Measurements from ENCODE around the gene DMXL2.

Gene DMXL2

GRCh38 chr15:51401872-51402517, 220.6 kb downstream of the DMXL2 start:
- DNase-seq, result no peak

DNA sequence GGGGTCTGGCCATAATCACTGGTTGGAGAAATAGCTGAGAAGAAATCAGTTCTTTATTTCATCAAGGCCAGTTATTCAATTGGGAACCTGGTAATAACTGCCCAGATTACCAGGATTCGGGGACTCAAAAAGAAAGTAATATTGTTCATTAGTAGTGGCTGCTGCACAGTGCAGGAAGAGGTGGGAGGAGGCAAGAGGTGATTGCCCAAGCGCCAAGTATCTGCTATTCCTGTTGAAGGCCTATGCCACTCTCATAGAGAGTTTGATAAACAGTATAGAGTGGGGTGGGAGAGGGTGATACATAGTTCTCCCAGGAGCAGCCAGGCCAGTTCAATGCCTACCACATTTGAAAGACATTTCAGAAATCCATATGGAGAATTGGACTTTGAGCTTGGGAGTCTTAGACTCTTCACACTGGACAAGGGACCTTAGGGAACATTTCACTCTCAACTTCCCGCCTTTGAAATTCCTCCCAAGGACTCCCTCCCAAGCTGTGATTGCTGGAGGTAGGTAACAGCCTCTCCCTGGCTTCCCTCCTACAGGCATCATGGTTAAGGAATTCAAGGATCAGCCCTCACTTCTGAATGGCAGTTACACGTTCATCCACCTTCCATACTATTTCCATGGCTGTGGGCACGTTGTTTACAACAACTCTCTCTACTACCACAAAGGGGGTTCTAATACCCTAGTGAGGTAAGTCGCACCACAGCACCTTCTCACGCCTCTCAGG, 221.4 kb downstream of the DMXL2 start:
- no peak for DNase-seq

DNA sequence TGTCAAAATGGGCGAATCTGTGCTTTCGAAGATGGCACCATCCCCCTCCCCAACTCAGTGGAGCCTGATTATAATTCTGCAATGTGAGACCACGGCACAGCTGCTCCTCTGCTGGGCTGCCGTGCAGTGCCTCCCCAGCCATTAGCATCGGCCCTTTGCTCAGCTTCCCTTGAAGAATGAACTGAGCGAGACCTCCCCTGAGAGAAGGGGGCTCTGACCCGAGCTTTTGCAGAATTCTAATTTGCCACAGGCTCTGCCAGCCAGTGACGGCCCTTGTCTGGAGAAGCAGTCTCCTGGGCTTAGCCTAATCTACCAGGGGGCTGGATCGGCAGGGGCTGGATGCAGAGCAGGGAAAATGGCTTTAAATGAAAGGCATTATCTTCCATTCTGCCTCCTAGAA, 223.9 kb downstream of the DMXL2 start:
- DNase-seq, result no peak

All from stimulated activated CD4-positive, alpha-beta T cell treated with anti-CD3 and anti-CD28 coated beads, Interleukin-4, amount 100 ng/mL, for 1 hour (primary cell).